Measurements from ENCODE around the gene RPTOR. TPM values are rescaled to one million over a fixed set of nuclear protein-coding genes. Genes with fewer than 3 reads are reported as not detected.

The RPTOR gene
- total RNA-seq, 1 experiment from 2014 or later = 10.1 TPM

DNA sequence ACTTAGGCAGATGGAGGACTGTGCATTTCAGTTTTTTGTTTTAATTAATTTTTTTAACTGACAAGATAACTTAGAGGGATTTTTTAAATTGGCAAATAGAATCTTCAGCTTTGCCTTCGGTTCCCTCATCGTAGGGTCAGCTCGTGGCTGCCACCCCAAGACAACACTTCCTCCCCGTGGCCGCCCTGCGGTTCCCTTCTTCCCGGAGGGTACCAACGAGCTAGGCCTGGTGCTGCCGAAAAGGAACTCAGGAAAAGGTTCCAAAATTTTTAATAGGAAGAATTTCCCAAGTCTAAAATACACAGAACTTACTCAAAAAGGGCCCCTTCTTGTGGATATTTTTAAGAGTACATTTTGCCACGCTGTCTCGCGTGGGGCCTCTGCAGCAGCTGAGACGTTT, 236.6 kb downstream of the RPTOR start:
- peak; percentile 46 for DNase-seq (ENCODE audit: low read depth)

GRCh38 chr17:80781807-80782277, 237.2 kb downstream of the RPTOR start:
- no peak for DNase-seq (ENCODE audit: low read depth)

- peak; percentile 76 for DNase-seq (ENCODE audit: low read depth)
These were observed 238.1 kb downstream of the RPTOR start for GRCh38 chr17:80782536-80783427.

DNA sequence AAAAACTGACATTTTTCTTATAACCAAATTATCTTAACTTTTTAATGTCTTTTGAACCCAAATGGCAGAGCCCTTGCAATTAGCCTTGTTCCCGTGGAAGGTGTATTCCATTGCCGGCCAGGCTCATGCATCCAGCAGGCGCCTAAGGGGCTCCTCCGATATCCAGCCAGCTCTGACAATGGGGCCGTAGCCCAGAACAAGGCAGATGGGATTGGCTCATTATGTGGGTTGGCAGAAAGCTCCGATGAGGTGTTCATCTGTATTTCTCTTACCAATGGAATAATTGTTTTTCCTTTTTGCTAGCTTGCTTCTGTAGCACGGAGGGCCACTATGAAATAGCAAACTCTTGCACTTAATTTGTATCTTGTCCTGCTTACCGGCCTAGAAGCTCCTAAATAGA, 238.8 kb downstream of the RPTOR start:
- DNase-seq (ENCODE audit: low read depth) = peak; percentile 68

DNA sequence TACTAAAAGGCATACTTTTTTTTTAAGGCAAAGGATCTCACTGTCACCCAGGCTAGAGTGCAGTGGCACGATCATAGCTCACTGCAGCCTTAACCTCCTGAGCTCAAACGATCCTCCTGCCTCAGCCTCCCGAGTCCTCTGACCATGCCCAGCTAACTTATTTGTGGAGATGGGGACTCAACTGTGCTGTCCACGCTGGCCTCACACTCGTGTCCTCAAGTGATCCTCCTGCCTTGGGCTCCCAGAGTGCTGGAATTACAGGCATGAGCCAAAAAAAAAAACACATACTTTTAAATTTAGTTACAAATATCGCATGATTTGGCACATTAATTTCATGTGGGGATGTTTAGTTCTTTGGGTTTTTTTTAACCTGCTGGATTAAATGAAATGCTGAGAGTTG, 239.3 kb downstream of the RPTOR start:
- no peak for DNase-seq (ENCODE audit: low read depth)

GRCh38 chr17:80785477-80786178, 241.0 kb downstream of the RPTOR start:
- DNase-seq (ENCODE audit: low read depth) = no peak

GRCh38 chr17:80786470-80786869, 241.8 kb downstream of the RPTOR start:
- peak; percentile 77 for DNase-seq (ENCODE audit: low read depth)

GRCh38 chr17:80786887-80787286, 242.2 kb downstream of the RPTOR start:
- no peak for DNase-seq (ENCODE audit: low read depth)

DNA sequence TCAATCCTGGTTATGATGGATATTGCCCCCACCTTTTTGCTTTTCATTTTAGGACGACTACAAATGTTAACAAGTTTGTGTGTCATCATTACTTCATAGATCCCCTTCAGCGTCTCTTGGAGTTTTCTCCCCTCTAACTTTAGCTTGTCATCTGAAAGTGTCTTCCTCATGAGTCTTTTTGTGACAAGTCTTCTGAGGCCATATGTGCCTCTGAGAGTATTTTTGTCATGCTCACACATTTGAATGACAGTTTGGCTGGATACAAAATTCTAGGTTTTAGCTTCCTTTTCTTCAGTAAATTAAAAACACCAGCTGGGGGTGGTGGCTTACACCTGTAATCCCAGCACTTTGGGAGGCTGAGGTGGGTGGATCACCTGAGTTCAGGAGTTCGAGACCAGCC, 243.2 kb downstream of the RPTOR start:
- DNase-seq (ENCODE audit: low read depth) = no peak

DNA sequence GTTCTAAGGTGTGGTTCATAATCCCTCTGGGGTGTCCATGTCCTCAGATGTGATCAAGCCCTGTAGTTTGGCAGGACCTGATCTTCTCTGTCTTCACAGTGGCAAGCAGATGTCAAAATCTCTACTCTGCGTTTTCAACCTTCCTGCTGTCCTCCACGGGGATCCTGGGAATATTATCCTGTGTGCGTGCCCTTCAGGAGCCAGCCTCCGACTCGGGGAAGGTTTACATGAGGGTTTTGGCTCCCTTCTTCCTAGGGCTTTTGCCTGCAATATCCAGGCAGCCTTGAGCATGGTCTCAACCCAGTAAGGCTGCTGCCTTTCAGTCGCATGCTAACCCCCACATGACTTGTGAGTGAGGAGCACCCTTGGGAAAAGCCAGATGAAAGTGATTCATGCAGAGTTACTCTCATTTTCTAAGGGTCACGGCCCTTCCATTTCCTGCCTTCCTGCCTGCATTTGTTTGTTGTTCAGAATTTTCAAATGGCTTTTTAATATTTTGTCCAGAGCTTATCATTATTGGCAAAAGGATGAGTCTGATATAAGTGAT, 244.8 kb downstream of the RPTOR start:
- DNase-seq (ENCODE audit: low read depth) = peak; percentile 93

DNA sequence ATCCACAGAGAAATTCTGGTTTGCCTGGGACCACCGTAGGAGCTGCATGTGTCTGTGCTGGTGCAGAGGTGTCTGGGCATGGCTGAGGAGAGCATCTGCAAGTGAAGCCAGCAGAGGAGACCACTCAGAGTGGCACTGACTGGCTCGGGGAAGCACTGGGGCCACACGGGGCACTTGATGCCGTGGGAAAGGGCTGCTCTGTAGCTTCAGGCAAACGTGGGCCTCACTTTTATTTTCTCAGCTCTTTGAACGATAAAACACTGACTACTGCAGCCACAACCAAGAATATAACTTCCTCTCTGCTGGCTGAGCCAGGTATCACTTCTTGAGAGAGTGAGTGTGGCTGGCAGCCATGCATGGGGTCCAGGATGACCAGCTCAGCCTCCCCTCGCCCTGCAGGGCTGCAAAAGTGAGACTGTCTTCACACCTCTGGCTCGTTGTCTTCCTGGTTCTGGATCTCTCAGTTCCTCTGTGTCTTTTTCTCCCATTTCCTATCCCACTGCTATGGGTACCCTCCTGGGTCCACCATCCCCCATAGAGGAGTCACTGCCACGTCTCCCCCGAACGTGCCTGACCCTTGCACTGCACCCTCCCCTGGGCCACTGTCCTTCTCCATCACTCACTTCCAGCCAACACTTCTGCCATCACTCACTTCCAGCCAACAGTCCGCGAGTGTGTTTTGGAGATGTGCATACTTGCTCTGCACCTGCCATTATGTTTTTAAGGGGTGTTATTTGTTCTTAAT, 245.6 kb downstream of the RPTOR start:
- DNase-seq (ENCODE audit: low read depth) = peak; percentile 60

- no peak for DNase-seq (ENCODE audit: low read depth)
These were observed 246.5 kb downstream of the RPTOR start for GRCh38 chr17:80790981-80791742.

- DNase-seq (ENCODE audit: low read depth) = peak; percentile 99
These were observed 247.2 kb downstream of the RPTOR start for GRCh38 chr17:80791758-80792284.

- peak; percentile 61 for DNase-seq (ENCODE audit: low read depth)
These were observed 247.7 kb downstream of the RPTOR start for GRCh38 chr17:80792373-80792781.

- DNase-seq (ENCODE audit: low read depth) = no peak
These were observed 248.8 kb downstream of the RPTOR start for GRCh38 chr17:80793421-80793820.

DNA sequence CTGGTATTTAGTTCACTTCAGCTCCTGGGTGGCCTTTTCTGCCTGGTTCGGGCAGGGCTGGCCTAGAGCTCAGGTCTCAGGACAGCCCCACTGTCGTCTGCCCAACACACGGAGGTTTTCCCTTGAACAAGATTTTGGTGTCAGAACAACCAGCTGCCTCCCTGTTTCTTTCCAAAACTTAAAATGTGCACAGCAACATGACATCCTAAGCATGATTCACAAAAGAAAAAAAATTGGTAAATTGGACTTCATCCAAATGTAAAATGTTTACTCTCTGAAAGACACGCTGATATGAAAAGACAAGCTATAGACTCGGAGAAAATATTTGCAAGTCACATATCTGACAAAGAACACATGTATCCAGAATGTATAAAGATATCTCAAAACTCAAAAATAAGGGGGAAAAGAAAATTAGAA, 249.2 kb downstream of the RPTOR start:
- DNase-seq (ENCODE audit: low read depth) = peak; percentile 13

GRCh38 chr17:80794281-80795089, 249.8 kb downstream of the RPTOR start:
- no peak for DNase-seq (ENCODE audit: low read depth)

DNA sequence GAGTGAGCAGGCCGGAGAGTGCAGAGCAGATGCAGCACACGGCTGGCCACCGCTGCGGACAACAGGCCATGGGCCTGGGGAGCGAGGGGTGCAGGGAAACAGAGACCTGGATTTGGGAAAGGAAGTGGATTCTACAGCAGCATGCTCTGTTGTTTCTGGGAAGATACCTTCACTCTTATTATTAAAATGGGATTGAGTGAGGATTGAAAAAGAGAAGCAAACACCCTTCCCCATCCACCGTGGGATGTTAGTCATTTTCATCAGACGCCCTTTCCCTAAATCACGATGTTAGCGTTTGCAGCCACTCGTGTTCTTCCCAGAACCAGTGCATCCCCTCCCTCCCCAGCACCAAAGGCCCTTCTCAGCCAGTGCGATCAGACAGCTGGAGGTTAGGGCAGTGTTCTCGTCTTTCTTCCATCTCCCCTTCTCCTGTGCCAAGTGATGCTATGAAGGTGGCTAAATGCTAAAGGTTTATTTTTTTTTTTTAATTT, 250.5 kb downstream of the RPTOR start:
- DNase-seq (ENCODE audit: low read depth) = no peak

DNA sequence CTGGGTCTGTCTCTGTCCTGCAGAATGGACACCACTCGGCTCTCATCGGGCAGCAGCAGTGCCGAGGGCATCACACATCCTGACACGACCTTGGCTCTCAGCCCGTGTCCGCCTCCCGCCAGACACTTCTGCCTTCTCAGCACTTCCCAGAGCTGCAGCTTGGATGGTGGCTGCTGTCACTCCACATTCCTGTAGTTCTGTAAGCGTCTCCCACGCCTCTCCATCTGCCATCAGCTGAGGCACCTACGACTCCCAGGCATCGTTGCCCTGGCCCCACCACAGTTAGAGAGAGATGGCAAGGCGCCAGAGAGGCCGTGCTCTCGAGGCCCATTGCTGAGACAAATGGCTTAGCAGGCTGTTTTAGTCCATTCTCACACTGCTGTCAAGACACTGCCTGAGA, 251.1 kb downstream of the RPTOR start:
- peak; percentile 68 for DNase-seq (ENCODE audit: low read depth)

- DNase-seq (ENCODE audit: low read depth) = no peak
These were observed 251.8 kb downstream of the RPTOR start for GRCh38 chr17:80796430-80796861.

All from RPMI7951 (cell line).